NT2/D1 (cell line): ENCODE data around the gene FBXW8.

Experiments used
- SUZ12 ChIP-seq: IDR thresholded peaks from 2 replicates; pipeline ENCODE4 v1.6.1; 2011; ENCODE audit not compliant: insufficient read length, insufficient read depth; ENCODE audit errors: extremely low read depth
- YY1 ChIP-seq: IDR thresholded peaks from 2 replicates; pipeline ENCODE4 v1.6.1; 2011; ENCODE audit not compliant: insufficient read length, insufficient read depth

DNA sequence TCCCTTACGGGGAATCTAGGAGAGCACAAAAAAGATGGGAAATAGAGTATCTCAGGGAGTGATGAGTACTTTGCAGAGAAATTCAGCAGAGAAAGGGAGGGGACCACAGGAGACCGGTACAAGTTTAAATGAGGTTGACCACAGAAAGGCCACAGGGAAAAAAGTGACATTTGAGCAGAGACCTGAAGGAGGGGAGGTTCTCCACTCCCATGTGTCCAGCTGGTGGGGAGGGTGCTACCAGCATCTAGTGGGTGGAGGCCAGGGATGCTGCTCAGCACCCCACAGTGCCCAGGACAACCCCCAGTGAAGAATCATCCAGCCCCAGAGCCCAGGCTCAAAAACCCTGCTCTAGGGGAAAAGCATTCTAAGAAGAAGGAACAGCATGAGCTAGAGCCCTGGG lies 153.8 kb downstream of the FBXW8 start:
- TF ChIP-seq YY1 (no peak), SUZ12 (no peak)
